Measurements from ENCODE around the gene MYO9B. TPM values are rescaled to one million over a fixed set of nuclear protein-coding genes. Genes with fewer than 3 reads are reported as not detected.

The MYO9B gene
- total RNA-seq = 71.8 and 85.1 TPM in 2 replicates

GRCh38 chr19:17075035-17075863 lies at the start of gene MYO9B, which contains the start of gene HAUS8:
MYO9B (plus strand) TSS chr19:17075777; CDS start chr19:17101718, 25,941 bp downstream.
HAUS8 (minus strand) TSS chr19:17075452; CDS start chr19:17075422, 30 bp downstream.

GRCh38 chr19:17026706-17027534 lies 48.7 kb upstream of the MYO9B start, which contains the start of gene CPAMD8:
CPAMD8 (minus strand) TSS chr19:17026810; CDS start chr19:17026642, 168 bp downstream.

GRCh38 chr19:17215127-17215971 lies 139.8 kb downstream of the MYO9B start, which contains the start of gene USE1:
USE1 (plus strand) TSS chr19:17215357; CDS start chr19:17215406, 49 bp downstream.

GRCh38 chr19:17226002-17226933 lies 150.7 kb downstream of the MYO9B start, which contains the start of gene OCEL1:
OCEL1 (plus strand) TSS chr19:17226226; CDS start chr19:17226248, 22 bp downstream.

DNA sequence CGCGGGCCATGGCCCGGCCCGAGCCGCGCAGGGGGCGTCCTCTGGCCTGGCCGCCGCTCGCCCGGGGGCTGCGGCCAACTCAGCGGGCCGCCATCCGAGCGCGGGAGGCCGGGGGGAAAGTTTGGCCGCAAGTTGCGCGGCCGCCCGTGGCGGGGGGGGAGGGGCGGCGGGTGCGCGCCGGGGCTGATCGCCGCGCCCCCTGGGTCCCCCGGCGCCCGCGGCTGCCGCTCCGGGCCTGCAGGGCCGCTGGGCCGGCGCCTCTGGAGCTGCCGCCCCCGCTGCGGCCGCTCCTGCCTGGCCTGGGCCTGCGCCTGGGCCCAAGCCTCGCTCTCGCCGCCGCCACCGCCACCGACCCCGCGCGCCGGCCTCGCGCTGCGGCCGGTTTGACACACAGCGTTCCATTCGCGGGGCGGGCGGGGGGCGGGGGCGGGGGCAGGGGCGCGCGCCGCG lies 170.0 kb downstream of the MYO9B start, which contains the start of gene NR2F6:
TSS of gene NR2F6 (minus strand) at position 385 of the 450 bp plus-strand sequence. CDS start 699 bp downstream, outside the sequence.

Other genes with a start within 250 kb of the MYO9B start
- 36.0 and 44.0 TPM in 2 replicates for gene SIN3B, start 246.4 kb upstream of the MYO9B start, total RNA-seq
- 0.07 and 0.26 TPM in 2 replicates for gene F2RL3, start 186.8 kb upstream of the MYO9B start, total RNA-seq
- gene CPAMD8, start 49.0 kb upstream of the MYO9B start, total RNA-seq = 0.20 and 1.6 TPM in 2 replicates
- gene HAUS8, start 325 bp upstream of the MYO9B start, total RNA-seq = 1.2 and 1.8 TPM in 2 replicates
- gene USE1, start 139.6 kb downstream of the MYO9B start, total RNA-seq = 14.5 and 17.8 TPM in 2 replicates
- 2.7 and 5.0 TPM in 2 replicates for gene OCEL1, start 150.4 kb downstream of the MYO9B start, total RNA-seq
- gene NR2F6, start 170.1 kb downstream of the MYO9B start, total RNA-seq = 41.2 and 59.3 TPM in 2 replicates
- 0.07 TPM in 1 of 2 replicates, not detected in the other for gene USHBP1, start 189.0 kb downstream of the MYO9B start, total RNA-seq
- 61.7 and 68.7 TPM in 2 replicates for gene BABAM1, start 191.7 kb downstream of the MYO9B start, total RNA-seq
- gene ANKLE1, start 206.1 kb downstream of the MYO9B start, total RNA-seq = 0.40 and 0.52 TPM in 2 replicates
- 13.8 and 14.9 TPM in 2 replicates for gene ABHD8, start 227.6 kb downstream of the MYO9B start, total RNA-seq
- 31.6 and 31.7 TPM in 2 replicates for gene MRPL34, start 230.1 kb downstream of the MYO9B start, total RNA-seq
- gene DDA1, start 233.8 kb downstream of the MYO9B start, total RNA-seq = 29.8 and 36.2 TPM in 2 replicates